Activated CD4-positive, CD25-positive, alpha-beta regulatory T cell treated with anti-CD3 and anti-CD28 coated beads, Interleukin-2, amount 50 U/mL, for 16 hours (primary cell): Measurements from ENCODE around the gene IL10RB.
"Not testable (repeated sequence)": the region's sequence is repeated elsewhere in the genome, so short reads cannot be mapped to it uniquely, and the experiment has no call there.

Experiments
- DNase-seq: peaks from one replicate; pipeline ENCODE4 v3.0.0-alpha.2; 2020; ENCODE audit warnings: low read depth, low spot score

Gene IL10RB

DNA sequence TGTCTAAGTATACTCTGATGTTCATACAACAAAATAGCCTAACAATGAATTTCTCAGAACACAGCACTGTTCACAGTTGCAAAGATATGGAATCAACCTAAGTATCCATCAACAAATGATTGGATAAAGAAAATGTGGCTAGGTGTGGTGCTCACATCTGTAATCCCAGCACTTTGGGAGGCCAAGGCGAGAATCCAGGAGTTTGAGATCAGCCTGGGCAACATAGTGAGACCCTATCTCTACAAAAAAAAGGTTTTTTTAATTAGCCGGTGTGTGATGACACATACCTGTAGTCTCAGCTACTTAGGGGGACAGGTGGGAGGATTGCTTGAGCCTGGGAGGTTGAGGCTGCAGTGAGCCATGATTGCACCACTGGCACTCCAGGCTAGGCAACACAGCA lies 25.8 kb upstream of the IL10RB start:
- DNase-seq, result no peak

DNA sequence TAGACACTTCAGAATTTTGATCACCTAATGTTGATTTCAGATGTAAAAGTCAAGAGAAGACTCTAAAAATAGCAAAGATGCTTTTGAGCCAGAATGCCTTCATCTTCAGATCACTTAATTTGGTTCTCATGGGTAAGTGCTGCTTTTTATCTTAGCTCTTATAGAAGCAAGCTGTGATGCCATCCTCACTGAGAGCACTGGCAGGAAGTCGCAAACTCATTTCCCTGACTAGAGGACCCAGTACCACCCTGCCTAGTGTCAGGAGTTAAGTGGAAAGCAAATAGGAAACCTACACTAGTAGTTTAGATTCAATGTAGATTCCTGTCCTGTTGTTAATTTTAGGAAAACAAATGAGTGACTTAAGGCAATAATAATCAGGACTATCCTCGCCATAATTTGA lies 24.3 kb upstream of the IL10RB start:
- DNase-seq, result no peak

DNA sequence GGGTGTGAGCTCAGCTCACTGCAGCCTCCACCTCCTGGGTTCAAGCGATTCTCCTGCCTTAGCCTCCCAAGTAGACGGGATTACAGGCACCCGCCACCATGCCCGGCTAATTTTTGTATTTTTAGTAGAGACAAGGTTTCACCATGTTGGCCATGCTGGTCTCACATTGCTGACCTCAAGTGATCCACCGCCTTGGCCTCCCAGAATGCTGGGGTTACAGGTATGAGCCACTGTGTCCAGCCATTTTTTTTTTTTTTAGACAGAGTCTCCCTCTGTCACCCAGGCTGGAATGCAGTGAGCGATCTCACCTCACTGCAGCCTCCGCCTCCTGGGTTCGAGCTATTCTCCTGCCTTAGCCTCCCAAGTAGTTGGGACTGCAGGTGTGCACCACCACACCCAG lies 23.3 kb upstream of the IL10RB start:
- DNase-seq, result not testable (repeated sequence)

DNA sequence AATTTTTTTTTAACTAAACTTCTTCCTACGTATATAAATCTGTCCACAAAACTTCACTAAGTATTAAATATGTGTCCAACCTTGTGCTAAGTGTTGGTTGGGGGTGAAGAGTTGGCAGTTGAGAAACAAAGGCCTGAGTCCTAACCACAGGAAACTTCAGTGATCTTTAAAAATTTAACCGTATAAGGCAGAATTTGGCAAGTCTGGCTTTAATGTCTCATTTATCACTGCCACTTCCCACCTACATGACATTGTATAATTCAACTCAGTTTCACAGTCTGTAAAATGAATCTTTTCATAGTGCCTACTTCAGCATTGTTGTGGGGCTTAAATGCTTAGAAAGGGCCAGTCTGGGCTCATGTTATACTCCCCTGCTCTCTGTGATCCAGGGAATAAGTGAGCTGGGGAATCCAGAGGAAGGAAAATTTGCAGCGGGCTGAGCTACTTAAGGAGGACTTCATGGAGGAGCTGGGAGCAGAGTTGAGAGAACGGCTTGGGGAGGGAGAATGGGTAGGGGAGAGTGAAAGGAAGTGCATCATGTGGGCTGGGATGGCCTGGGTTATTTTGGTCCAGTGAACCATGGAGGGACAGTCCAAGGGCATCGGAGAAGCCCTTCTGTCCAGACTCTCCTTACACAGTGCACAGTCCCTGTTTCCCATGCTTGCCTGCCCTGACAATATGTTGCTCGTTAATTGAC lies 21.9 kb upstream of the IL10RB start:
- DNase-seq, result no peak

DNA sequence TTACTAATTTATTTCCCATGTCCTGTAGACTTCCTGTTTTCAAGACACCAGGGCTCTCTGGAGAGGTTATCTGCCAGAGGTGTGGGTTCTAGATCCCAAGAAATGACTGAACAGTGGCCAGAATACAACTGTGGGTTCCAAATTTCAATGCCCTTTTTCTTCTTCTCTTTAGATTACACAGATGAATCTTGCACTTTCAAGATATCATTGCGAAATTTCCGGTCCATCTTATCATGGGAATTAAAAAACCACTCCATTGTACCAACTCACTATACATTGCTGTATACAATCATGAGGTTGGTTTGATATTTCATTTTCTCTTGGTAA lies 21.4 kb upstream of the IL10RB start:
- no peak for DNase-seq

DNA sequence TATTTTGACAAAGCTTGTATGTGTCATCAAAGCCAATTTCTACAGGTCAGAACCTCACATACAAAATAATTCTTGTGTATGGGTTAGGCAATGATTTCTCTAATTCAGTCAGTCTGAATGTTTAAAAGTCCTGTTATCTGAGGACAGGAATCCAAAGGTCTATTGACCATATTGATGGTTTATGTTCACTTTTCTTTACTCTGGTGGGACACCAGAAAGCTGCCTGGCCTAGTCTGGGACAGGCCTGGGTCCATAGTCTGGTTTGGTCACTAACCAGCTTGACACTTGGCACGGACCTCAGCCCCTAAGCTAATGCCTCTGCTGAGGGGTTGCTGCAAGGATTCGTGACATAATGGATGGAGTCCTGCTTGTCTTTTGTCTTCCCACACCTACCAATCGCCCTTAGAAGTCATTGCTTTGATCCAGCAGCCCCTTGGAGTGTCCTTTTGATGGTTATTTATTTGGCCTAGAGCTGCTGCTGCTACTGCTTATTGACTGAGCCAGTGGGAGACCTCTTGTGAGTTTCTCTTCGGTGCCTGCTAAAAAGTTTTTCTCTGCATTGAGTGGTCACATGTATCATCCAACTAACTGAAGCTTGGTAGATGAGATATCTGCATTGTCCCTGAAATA lies 20.8 kb upstream of the IL10RB start:
- DNase-seq, result no peak

DNA sequence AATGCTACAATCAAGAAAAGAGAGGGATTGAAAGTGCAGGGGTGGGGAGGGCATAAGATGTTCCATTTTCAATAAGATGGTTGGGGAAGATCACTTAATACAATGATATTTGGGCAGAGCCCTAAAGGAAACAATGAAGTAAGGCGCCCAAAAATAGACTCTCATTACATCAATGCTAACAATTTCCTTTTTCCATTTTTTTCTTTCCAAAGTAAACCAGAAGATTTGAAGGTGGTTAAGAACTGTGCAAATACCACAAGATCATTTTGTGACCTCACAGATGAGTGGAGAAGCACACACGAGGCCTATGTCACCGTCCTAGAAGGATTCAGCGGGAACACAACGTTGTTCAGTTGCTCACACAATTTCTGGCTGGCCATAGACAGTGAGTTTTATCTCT lies 19.7 kb upstream of the IL10RB start:
- DNase-seq, result no peak

DNA sequence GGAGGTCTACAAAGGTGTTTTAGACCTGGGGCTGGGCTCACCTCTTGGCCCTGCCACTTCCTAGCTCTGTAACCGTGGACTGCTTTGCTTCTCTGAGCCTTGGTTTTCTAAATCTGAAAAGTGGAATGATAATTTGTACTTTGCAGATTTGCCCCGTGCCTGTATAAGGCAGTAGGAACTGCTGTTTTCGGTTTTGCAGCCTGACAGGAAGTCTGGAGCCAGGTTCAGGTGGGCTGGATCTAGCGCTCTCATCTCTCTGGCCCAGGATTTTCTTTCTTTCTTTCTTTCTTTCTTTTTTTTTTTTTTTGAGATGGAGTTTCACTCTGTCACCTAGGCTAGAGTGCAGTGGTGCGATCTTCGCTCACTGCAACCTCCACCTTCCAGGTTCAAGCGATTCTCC lies 19.2 kb upstream of the IL10RB start:
- DNase-seq, result no peak

DNA sequence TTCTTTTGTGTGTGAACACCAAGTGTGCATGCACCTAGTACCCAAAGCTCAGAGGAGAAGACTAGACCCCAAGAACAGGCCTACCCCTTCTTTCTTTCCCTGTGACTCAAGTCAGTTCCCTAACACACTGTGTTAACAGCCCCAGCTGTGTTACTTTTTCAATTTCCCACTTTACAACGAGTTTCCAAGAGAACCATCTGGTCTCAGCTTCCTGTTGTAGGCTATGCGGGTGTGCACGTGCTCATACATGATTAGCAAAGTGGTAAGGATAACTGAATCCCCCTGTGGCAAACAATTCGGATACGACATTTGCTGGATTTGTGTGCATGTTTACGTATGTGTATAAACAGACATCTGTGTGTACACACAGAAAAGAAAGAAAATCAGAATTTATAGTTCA lies 18.6 kb upstream of the IL10RB start:
- no peak for DNase-seq

DNA sequence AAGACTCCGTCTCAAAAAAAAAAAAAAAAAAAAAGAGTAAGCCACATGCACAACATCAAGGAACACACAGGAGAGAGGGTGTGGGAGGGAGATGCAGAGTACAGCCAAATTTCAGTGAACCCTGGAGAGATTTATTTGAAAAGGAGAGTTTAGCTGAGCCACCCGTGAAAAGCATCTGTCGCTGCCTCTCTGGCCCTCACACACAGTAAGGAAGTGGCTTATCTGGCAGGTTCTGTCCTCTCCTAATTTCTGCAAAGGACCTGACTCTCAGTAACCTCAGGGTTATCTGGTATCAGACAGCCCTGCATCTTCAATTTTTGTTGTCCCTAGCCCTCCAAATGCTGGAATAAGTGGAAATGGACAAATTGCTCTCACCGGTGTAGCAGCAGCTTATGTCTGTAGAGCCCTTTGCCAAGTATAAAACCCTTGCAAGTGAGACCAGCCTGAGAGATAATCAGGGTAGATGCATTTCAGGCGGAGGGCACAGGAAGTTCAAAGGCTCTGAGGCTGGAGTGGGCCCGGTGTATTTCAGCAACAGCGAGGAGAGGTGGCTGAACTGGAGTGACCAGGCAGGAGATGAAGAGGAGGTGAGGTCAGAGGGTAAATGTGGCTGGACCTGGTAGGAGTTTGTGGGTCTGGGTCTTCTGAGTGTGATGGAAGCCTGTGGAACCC lies 16.7 kb upstream of the IL10RB start:
- DNase-seq, result no peak

DNA sequence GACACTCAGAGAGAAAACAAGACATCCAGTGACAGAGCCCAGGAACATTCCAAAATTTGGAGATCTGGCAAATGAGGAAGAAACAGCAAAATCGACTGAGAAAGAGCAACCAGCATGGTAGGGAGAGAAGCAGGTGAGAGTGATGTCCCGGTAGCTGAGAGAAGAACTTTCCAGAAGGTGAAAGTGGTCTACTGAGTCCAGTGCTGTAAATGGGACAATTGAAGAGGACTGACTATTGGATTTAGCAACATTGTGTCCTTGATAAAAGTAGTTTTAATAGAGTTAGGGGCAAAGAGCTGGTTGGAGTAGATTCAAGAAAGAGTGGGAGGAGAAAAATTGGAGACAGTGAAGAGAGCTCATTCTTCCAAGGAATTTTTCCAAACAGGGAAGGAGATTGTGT lies 15.0 kb upstream of the IL10RB start:
- no peak for DNase-seq

DNA sequence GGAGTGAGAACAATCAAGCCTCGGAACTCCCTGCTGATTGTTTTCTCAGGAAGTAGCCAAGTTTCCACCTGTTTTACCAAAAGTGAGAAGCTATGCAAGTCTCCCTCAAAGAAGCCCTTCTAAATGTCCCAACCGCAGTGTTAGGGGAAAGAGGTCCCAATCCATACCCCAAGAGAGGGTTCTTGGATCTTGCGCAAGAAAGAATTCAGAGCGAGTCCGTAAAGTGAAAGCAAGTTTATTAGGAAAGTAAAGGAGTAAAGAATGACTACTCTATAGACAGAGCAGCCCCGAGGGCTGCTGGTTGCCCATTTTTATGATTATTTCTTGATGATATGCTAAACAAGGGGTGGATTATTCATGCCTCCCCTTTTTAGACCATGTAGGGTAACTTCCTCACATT lies 12.8 kb upstream of the IL10RB start:
- not testable (repeated sequence) for DNase-seq

DNA sequence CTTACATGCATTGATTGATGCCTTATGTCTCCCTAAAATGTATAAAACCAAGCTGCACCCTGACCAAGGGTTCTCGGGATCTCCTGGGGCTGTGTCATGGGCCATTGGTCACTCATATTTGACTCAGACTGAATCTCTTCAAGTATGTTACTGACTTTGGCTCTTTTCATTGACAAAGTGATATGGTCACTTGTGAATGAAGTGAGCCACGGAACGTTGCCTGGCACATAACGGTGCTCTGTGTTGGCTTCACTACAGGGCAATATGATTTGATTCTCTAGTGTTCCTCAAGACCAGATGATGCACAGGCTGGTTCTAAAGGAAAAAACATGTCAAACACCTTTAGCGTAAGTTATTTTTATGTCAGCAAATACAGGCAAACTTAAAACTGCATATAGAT lies 11.4 kb upstream of the IL10RB start:
- no peak for DNase-seq

DNA sequence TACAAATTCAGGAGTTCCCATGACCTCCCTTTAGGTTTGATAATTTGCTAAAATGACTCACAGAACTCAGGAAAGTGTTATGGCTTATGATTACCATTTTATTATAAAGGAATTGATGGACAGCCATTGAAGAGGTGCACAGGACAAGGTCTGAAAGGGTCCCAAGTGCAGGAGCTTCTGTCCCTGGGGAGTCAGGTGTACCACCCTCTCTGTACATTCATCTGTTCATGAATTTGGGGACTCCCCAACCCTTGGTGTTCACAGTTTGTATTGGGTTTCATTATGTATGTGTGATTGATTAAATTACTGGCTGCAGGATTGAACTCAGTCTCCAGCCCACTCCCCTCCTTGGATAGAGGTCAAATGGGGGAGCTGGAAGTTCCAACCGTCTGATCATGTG lies 10.8 kb upstream of the IL10RB start:
- DNase-seq, result no peak

DNA sequence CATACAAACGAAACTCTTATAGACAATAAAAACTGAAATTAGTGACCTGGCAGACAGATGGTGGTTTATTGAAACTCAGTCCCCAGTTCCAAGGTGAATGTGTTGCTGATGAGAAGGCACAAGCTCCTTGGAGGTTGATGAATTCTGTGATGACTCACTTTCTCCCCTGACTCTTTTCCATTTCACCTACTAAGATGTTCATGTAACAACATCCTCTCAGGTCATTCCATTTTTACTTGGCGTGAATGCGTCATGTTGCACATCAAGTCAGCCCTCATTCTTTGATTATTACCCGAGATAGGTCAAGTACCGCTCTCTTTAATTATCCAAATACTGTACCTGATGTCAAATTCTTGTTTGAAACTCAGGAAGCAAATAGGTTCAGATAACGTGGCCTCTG lies 10.1 kb upstream of the IL10RB start:
- DNase-seq, result no peak

DNA sequence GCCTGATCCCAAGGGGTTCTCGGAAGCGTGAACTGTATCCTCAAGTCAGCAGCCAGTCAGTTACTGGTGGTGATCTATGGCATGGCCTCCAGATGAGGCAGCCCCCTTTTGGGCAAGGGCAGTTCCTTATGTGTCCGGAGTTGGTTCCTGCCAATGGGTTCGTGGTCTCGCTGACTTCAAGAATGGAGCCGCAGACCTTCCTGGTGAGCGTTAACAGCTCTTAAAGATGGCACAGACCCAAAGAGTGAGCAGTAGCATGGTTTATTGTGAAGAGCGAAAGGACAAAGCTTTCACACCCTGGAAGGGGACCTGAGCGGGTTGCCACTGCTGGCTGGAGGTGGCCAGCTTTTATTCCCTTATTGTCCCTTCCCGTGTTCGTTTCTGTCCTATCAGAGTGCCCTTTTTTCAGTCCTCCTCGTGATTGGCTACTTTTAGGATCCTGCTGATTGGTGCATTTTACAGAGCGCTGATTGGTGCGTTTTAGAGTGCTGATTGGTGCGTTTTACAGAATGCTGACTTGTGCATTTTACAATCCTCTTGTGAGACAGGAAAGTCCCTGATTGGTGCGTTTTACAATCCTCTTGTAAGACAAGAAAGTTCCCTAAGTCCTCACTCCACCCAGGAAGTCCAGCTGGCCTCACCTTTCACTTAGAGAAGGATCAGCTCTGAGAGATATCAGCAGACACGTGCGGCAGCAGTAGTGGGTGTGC lies 8.9 kb upstream of the IL10RB start:
- DNase-seq, result no peak

DNA sequence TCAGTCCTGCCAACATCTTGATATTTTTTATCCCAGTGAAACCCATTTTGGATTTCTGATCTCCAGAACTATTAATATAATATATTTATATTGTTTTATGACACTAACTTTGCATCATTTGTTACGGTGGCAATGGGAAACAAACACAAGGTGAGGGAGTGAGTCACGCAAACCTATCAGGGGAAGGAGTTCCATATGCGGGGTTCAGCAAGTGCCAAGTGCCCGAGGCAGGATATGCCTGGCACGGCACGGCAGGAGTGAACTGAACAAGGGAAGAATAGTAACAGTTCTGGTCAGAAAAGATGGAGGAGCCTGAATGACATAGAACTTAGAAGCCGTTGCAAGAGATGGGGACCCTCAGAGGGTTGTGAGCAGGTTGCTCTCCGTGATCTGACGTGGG lies 7.7 kb upstream of the IL10RB start:
- DNase-seq, result no peak

DNA sequence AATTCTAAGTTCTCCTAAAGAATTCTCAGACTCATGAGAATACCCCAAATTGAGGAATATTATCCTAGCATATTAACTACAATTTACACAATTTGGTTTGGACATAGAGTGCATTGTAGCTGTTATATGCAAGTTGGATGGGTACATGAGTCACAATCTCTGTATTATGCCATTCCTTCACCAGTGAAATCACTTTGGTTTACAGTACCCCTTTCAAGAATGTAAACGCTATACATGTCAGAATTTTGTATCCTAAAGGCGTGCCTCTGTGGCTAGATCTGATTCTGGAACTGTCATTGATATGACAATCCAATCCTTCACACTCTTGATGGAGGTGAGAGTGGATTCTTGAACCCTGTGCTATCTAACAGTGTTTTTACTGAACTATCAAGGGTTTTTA lies 6.7 kb upstream of the IL10RB start:
- DNase-seq, result no peak

DNA sequence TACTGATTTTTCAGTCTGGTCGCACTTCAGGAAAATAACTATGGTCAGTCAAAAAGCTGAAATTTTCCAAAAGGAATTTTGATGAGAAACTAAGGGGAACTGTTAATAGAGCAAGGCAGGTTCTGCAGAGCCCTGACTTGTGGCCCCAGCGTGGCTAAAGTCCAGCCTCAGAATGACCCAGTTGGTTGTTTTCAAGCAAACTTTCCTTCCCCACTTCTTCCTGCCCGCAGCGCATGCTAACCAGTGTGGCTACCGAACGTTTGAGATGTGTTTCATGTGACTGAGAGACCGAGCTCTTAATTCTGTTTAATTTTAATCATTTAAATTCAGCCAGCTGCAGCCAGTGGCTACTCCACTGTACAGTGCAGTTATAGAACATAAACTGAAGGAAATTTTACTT lies 6.2 kb upstream of the IL10RB start:
- DNase-seq, result no peak

DNA sequence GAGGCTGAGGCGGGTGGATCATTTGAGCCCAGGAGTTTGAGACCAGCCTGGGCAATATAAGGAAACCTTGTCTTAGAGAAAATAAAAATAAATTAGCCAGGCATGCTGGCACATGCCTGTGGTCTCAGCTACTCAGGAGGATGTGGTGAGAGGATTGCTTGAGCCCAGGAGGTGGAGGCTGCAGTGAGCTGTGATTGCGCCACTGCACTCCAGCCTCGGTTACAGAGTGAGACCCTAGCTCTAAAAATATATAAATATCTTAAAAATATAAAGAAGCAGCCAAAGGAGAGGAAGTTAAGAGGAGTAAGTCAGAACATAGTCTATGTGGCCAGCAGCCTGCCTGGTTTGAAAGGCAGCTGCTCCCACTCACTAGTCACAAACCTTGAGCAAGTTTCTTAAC lies 4.5 kb upstream of the IL10RB start:
- no peak for DNase-seq

DNA sequence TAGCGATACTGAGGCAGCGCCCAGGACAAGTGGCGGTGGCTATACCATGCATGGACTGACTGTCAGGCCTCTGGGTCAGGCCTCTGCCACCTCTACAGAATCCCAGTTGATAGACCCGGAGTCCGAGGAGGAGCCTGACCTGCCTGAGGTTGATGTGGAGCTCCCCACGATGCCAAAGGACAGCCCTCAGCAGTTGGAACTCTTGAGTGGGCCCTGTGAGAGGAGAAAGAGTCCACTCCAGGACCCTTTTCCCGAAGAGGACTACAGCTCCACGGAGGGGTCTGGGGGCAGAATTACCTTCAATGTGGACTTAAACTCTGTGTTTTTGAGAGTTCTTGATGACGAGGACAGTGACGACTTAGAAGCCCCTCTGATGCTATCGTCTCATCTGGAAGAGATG lies 3.2 kb upstream of the IL10RB start:
- no peak for DNase-seq

DNA sequence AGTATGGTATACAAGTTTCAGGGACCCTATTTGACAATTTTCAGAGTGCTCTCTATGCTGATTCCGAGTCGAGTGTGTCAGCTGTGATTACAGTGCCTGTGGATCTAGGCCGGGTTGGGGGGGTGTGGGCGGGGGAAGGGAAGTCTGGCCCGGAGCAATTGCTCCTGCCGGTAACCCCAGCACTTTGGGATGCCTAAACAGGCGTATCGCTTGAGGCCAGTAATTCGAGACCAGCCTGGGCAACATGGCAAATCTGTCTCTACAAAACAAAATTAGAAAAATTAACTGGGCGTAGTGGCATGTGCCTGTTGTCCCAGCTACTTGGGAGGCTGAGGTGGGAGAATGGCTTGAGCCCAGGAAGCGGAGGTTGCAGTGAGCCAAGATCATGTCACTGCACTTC lies 1.6 kb upstream of the IL10RB start:
- DNase-seq, result no peak

DNA sequence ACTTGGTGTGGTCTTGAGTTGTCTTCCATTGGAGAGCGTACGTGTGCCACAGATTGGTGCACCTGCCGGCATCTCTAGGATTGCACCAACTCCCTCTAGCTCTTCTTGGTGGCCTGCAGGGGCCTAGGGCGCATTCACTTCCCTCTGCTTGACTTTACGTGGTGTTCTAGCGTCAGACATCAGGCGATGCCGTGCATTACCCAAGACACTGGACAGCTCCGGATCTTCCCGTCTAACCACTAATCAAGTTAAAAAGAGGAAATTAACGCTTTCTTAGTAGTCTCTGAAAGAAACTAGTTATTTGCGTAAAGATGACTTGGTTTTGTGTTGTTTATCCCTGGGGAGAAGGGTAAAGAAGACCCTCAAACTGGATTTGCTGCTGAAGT lies 510 bp upstream of the IL10RB start:
- no peak for DNase-seq
